ENCODE measurements around the gene GRHPR.
"Not testable (repeated sequence)": the region's sequence is repeated elsewhere in the genome, so short reads cannot be mapped to it uniquely, and the experiment has no call there.

GRHPR gene

DNA sequence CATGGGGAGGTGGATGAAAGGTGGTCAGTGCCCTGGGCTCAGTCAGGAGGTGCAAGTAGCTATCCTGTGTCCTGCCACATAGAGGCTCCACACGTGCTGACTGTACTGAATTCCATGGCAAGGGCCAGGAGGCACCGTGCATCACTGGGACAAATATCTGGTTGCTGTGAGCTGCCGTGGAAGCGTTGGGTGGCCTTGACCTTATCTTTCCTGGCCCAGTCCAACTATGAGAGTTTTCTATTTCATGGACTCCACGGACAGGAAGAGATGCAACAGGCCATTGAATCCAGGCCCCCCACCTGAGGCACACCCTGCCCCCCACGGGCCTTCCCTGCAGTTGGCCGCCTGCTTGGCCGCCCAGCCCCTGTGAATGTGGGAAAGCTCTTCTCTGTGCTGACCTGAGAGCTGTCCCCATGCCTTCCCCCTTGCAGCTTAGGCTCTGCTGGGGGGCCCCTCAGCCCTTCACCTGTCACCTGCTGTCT is 1.7 kb downstream of the GRHPR start:
- DNase-seq, result no peak

DNA sequence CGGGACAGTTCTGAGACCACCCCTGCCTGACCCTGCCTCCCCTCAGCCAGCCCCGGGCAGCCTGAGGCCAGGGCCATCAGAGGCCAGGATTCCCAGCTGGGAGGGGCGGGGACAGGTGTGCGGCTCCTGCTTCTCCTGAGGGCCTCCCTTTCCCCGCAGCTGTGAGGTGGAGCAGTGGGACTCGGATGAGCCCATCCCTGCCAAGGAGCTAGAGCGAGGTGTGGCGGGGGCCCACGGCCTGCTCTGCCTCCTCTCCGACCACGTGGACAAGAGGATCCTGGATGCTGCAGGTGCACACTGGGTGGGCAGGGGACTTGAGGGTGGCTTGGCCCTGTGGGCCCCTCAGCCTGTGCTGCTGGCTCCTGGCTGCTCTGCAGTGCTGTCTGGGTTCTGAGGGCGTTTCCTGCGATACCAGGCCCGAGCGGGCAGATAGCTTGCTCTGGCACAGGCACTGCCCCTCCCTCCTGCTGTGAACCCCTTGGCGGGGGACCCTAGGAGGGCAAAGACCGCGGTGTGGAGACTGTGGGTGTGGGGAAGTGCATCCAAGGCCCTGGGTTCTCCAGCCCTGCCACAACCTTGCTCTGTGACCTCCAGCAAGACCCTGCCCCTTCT is 2.3 kb downstream of the GRHPR start:
- no peak for DNase-seq

DNA sequence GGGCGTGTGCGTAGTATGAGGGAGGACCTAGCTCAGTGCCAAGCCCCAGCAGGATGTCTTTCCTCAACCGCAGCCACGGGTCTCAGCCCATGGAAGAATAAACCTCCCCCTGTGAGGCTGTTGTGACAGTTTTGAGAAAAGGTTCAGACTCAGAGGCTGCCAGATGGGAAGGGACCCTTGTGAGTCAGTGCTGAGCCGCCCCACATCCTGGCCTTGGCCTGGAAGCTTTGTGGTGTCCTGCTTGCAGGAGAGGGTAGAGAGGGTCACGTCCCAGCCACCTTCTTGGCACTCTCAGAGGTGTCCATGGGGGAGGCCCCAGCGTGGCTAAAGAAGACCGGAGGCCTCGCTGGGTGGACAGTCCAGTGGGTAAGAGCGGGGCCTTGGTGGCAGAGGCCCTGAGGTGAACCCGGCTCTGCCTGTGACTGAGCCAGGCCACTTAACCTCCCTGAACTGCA is 2.8 kb downstream of the GRHPR start:
- DNase-seq, result no peak

DNA sequence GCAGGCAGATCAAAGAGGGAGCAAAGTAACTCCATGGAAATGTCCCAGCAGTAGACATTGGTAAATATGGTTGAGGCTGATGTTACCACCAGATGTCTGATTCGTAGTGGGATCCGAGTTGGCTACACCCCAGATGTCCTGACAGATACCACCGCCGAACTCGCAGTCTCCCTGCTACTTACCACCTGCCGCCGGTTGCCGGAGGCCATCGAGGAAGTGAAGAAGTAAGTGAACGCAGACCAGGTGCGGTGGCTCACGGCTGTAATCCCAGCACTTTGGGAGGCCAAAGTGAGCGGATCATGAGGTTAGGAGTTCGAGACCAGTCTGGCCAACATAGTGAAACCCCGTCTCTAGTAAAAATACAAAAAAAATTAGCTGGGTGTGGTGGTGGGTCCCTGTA is 3.9 kb downstream of the GRHPR start:
- DNase-seq, result not testable (repeated sequence)

DNA sequence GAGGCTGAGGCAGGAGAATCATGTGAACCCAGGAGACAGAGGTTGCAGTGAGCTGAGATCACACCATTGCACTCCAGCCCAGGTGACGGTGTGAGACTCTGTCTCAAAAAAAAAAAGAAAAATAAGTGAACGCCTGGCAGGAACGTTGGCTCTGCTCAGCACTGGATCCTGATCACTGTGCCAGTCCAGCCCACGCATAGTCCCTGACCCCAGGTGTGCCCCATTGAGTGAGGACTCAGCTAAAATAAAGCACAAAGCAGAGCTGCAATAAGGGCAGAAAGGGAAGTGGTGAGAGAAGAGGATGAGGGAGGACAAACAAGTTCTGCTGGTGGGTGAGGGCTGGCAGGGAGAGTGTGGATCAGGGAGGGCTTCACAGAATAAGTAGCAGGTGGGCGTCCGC is 4.3 kb downstream of the GRHPR start:
- DNase-seq, result no peak

DNA sequence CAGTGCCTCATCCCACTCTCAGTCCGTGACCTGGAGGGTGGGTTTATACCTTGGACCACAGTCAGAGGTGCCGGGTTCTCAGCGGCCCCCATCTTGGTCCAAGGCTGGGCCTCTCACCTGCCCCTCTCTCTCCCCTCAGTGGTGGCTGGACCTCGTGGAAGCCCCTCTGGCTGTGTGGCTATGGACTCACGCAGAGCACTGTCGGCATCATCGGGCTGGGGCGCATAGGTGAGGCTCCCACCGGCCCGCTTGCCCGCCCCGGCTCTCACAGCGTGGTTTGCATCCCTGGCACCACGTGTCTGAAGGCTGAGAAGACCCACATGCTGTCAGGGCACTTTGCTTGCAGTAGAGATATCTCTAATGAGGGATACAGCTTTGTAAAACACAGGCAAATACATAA is 5.8 kb downstream of the GRHPR start:
- DNase-seq, result no peak

DNA sequence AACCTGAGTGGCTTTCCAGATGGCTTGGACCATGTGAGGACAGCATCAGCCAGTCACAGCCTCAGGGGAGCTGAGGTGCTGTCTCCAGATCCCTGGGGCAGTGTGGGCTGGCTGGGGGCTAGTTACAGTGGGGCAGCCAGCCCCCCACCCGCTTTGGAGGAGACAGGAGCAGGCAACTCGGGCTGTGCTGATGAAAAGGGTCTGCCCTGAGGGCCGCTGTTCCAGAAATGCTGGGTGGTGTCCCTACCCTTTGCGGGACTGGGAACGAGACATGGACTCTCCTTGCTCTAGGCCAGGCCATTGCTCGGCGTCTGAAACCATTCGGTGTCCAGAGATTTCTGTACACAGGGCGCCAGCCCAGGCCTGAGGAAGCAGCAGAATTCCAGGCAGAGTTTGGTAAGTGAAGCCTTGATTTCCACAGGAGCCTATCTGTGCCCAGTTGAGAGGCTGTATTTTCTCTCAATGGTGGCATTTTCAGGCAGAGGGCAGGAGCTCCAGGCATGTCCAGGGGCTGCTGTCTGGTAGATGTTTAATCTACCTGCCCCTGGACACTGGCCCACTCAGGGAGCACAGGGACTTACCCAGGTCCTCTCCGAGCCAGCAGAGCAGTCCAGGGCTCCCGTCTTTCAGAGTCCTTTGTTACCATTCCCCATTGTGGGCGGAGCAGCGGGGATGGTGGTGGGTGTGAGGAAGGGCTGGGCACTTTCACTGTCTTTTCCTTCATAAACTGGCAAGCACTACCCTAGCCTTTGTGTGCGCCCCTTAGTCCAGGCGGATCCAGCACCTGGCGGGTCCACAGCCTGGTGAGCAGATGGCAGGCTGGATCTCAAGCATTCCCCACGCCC is 7.2 kb downstream of the GRHPR start:
- no peak for DNase-seq

DNA sequence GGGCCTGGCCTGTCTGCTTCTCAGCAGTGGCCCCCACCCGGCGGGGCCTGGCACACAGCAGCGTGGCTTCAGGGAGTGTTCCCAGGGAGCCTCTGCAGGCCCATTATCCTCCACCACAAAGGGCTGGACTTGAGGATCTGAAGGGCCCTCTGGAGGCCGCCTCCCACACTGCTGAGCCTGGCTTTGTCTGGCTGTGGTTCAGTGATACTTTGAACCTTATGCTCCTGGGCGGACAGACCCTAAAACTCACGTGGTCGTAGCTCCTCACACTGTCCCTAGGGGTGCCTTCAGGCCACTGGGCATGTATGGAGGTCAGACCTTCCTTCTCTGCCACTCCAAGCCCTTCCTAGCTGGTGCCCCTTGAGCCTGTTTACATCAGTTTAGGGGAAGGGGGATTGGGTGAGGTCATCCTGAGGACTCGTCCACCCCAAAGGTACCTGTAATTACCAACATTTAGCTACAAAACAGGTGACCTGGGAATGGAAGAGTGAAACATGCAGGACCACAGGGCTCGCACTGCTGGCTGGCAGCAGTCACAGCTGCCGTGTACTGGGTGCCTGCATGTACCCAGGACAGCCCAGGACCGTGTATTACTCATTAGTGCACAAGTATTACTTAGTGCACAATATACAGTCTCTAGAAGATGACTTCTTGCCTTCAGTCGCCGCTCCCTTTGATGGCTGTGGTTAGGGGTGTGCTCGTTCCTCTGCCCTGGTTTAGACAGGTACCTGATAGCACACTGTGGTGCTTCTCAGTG is 8.5 kb downstream of the GRHPR start:
- peak; percentile 24 for DNase-seq

DNA sequence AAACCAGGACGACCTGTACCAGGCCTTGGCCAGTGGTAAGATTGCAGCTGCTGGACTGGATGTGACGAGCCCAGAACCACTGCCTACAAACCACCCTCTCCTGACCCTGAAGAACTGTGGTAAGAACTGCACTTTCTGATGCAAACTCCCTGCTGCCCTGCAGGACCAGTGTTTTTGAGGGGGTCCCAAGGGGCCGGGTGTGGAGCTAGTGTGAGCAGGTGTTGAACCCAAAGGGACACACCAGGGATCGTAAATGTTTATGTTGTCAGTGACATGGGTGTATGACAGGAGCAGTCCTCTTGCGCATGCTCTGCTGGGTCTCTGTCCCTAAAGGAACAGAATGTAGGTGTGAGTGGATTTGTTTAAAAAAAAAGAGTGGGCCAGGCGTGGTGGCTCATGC is 9.5 kb downstream of the GRHPR start:
- DNase-seq, result no peak

DNA sequence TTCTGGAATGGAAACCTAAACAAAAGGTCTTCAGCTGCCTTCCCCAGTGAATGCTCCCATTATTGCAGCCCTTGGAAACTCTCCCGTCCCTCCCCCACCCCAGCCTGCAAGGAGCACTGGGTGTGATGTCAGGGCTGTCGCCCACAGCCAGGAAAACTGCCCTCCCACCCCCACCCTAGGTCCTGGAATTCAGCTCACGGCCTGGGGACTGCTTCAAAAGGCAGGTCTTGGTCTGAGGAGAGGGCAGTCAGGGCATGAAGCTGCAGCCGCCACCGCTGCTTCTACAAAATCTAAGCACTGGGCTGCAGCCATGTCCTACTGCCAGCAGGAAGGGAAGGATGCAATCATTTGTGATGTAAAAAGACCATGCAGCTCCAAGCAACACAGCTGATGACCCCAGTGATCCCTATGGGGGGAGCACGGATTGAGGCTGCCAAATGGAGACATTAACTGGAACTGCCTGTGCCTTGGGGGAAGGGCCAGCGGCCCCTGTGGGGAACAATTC is 11.4 kb downstream of the GRHPR start:
- no peak for DNase-seq

DNA sequence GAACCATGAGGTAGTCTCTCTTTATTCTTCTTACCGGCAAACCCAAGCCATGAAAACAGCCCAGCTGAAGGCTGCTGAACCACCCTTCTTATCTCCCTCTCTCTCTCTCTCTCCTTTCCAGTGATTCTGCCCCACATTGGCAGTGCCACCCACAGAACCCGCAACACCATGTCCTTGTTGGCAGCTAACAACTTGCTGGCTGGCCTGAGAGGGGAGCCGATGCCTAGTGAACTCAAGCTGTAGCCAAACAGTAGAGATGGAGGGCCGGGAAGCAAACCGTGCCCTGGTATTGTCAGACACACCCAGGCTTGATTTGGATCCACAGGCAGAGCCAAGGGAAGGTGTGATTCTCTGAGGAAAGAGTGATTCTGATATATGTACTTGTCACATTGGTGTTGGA is 14.0 kb downstream of the GRHPR start:
- DNase-seq, result no peak

DNA sequence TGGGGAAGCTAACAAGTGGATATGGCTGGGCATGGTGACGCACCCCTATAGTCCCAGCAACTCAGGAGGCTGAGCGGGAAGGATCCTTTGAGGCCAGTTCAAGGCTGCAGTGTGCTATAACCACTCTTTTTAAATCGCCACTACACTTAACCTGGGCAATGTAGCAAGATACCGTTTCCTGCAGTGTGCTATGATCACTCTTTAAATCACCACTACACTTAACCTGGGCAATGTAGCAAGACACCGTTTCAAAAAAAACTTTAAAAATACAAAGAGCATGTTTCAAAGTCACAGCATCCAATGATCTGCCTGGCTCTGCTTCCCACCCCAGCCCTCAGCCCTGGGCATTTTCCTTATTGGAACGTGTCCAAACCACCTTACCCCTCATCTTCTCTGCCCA is 14.5 kb downstream of the GRHPR start:
- no peak for DNase-seq

DNA sequence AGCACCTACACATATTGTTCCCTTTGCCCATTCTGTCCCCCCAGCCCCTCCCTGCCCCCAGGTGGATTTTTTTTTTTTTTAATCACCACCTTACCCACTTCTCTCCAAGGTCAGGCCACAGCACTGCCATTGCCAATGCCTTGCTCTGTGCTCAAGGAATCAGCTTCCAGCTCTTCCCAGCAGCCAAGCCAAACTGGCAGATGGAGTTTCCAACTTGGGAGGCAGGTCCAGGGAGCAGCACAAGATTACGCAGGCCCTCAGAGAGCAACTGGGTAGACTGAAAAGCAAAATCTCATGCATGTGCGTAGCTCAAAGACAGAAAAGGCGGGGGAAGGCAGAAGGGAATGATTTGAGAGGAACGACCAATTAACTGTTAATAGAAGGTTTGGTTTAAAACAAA is 15.1 kb downstream of the GRHPR start:
- DNase-seq, result no peak

DNA sequence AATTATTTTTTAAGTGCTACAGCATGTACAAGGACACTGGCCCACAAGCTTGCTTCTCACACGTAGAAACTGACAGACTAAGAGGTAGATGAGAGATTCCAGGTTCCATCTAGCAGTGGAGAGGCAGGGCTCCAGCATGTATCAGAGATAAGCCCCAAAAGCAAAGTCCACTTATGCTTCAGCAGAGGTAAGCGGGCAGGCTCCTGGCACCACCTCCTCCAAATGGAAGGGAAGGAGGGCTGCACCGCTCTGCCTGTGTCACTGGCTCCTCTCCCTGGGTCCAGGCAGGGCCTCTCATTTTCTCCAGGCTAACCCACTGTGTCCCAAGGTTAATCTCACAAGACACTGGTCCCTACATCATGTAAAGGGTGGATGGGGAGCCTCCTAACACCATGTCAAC is 15.9 kb downstream of the GRHPR start:
- no peak for DNase-seq

DNA sequence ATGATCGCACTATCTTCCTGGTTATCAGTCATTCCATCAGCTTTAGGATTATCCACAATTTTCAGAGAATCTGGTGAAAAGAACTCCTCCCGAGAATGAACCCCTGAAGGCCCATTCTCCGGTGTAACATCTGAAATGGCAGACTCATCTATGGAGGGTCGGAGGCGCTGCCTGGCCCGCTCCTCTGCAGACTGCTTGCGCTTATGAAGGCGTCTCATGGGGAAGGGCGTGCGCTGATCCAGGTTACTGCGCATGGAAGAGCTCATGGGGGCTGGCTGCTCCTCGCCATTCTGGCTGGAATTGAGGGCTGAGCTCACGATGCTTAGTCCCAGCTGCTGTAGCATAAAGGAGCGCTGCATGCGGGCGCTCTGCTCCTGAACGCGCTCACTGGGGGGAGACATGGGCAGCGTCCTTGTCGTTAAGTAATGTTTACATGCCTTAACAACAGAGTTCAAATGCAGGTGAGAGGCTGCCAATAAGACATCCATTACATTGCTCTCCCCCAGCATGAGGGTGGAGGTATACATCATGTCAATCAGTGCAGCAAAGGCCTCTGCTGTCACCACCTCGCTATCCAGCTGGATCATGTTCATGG is 19.4 kb downstream of the GRHPR start:
- no peak for DNase-seq

DNA sequence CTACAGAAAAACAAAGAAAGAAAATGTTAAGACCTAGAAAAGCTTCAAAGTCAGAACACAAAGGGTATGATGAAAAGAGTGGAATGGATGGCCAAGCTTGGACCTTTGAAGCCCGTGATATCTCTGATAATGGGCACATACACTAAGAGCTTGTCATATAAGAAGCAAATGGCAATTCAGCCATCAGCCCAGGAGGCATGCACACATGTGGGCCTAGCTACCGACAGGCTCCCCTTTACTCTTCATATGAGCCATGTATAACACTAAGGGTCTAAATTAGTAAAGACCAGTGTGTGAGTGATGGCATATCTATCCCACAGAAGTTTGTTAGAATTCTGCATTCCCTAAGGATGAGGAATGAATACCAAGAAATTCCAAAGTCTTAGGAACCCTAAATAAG is 20.1 kb downstream of the GRHPR start:
- no peak for DNase-seq

DNA sequence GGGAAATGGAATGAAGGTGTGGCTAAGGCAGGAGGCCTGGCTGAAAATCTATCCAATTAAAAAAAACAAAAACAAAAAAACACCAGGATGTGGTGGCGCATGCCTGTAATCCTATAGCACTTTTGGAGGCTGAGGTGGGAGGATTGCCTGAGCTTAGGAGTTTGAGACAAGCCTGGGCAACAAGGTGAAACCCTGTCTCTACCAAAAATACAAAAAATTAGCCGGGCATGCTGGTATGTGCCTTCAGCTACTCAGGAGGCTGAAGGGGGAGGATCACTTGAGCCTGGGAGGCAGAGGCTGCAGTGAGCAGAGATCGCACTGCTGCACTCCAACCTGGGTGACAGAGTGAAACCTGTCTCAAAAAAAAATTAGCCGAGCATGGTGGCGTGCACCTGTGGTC is 21.1 kb downstream of the GRHPR start:
- no peak for DNase-seq

DNA sequence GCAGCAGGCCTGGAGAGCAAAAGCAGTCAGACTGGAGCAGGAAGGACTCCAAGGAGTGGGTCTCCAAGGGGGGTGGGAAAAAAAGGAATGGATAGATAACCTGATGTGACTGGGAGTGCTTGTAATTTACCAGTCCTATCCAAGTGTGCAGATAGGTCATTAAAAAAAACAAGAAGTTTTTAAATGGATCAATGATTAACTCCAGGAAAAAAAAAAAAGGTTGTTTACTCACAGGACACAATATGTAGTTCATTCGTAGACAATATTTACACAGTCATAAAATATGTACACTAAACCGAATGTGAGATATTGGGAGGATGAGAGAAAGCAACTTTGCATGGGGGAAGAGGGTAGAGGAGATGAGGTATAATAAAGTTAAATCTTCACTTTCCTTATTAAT is 22.4 kb downstream of the GRHPR start:
- DNase-seq, result no peak

DNA sequence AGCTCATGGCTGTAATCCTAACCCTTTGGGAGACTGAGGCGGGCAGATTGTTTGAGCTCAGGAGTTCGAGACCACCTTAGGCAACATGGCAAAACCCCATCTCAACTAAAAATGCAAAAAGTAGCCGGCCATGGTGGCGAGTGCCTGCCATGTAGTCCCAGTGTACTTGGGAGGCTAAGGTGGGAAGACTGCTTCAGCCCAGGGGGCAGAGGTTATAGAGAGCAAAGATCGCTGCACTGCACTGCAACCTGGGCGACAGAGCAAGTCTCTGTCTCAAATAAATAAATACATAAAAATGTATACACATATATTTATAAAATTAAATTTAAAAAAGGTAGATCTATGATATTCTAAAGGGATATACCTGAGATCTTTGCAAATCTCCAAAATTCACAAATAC is 23.3 kb downstream of the GRHPR start:
- DNase-seq, result no peak

DNA sequence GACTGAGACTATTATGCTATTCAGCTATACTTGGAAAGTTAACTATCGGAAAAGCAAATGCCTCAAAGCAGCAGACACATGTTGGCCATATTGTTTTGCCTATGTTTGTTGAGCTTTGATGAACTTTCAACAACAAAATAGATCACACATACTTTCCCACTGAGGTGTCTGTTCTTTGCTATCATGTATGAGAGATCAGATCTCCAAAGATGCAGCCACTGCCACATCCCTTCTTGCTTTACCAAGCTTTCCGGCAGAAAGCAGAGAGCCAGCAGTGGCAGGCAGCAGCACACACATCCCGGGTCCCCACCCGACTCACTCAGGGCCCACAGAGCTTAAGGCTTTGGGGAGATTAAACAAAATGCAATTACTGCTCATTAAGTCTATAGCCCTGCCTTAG is 23.9 kb downstream of the GRHPR start:
- no peak for DNase-seq

DNA sequence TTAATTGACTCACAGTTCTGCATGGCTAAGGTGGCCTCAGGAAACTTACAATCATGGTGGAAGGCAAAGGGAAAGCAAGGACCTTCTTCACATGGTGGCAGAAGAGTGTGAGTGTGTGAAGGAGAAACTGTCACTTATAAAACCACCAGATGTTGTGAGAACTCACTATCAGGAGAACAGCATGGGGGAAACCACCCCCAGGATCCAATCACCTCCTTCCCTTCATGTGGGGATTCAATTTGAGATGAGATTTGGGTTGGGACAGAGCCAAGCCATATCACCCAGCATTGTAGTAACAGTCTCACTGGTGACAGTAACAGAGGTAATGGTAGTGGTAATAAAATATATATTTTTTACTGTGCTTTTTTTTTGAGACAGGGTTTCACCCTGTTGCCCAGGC is 24.6 kb downstream of the GRHPR start:
- no peak for DNase-seq

DNA sequence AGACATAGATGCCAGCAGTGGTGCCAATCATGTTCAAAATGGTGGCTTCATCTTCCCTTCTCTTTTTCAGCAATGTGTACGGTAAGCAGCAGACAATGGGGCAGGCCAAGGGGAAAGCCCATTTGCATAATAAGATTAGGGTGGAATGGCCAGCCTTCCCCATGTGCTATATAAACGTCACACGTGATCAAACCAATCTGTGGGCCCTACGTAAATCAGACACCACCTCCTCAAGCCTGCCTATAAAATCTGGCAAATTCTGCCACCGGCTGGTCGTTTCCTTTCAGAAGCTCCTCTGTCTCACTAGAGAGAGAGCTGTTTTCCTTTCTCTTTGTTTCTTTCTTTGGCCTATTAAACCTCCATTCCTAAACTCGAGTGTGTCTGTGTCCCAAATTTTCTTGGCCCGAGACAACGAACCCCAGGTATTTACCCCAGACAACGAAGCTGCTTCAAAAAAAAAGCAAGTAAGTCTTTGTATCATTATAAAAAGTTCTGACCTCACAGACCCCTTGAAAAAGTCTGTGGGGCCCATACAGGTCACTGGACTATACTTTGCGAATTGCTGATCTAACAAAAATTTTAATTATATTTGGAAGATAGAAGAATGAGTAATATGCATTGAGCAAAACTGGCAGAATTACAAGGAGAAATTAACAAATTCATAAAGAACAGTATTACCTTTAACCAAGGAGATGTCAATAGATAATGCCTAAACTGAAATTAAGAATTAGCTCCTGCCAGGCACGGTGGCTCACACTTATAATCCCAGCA is 27.6 kb downstream of the GRHPR start:
- no peak for DNase-seq
